ENCODE measurements around the gene PTGIS.

Gene PTGIS

GRCh38 chr20:49475292-49476015 lies 92.5 kb downstream of the PTGIS start:
- no peak for DNase-seq (ENCODE audit: low read depth)
- H3K4me3 ChIP-seq (ENCODE audit: low read length): no peak overlapping the region
- TF ChIP-seq, protein P1, sequence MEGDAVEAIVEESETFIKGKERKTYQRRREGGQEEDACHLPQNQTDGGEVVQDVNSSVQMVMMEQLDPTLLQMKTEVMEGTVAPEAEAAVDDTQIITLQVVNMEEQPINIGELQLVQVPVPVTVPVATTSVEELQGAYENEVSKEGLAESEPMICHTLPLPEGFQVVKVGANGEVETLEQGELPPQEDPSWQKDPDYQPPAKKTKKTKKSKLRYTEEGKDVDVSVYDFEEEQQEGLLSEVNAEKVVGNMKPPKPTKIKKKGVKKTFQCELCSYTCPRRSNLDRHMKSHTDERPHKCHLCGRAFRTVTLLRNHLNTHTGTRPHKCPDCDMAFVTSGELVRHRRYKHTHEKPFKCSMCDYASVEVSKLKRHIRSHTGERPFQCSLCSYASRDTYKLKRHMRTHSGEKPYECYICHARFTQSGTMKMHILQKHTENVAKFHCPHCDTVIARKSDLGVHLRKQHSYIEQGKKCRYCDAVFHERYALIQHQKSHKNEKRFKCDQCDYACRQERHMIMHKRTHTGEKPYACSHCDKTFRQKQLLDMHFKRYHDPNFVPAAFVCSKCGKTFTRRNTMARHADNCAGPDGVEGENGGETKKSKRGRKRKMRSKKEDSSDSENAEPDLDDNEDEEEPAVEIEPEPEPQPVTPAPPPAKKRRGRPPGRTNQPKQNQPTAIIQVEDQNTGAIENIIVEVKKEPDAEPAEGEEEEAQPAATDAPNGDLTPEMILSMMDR (conservative IDR thresholded peaks at IDR 0.05; ENCODE audit: low read depth, low read length): no peak

GRCh38 chr20:49471397-49471796 lies 96.5 kb downstream of the PTGIS start:
- TF ChIP-seq, protein P1 (conservative IDR thresholded peaks at IDR 0.05; ENCODE audit: low read depth, low read length): no peak
- no peak overlapping the region for H3K4me3 ChIP-seq (ENCODE audit: low read length)
- no peak for DNase-seq (ENCODE audit: low read depth)

DNA sequence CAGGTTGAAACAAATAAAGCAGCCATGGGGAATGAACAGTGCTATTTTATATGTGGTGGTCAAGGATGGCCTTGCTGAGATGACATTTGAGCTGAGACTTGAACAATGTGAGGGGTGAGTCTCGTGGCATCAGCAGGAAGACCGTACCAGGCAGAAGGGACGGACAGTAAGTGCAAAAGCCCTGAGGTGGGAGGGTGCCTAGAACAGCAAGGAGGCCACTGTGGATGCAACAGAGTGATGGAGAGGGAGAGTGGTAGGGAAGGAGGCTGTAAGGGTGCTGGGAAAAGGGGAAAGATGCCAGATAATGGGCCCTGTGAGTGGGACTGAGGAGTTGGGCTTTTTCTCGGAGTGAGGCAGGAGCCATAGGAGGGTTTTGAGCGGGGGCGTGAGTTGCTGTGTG lies 97.0 kb downstream of the PTGIS start:
- H3K4me3 ChIP-seq (ENCODE audit: low read length): no peak overlapping the region
- DNase-seq (ENCODE audit: low read depth): no peak
- TF ChIP-seq, protein P1 (conservative IDR thresholded peaks at IDR 0.05; ENCODE audit: low read depth, low read length): no peak

GRCh38 chr20:49469060-49469459 lies 98.9 kb downstream of the PTGIS start:
- H3K4me3 ChIP-seq (ENCODE audit: low read length): no peak overlapping the region
- TF ChIP-seq, protein P1 (conservative IDR thresholded peaks at IDR 0.05; ENCODE audit: low read depth, low read length): no peak
- DNase-seq (ENCODE audit: low read depth): no peak

- no peak overlapping the region for H3K4me3 ChIP-seq (ENCODE audit: low read length)
- no peak for DNase-seq (ENCODE audit: low read depth)
- TF ChIP-seq, protein P1 (conservative IDR thresholded peaks at IDR 0.05; ENCODE audit: low read depth, low read length): no peak
Measured at GRCh38 chr20:49468412-49468811, 99.5 kb downstream of the PTGIS start.

GRCh38 chr20:49466114-49466912 lies 101.6 kb downstream of the PTGIS start:
- no peak for DNase-seq (ENCODE audit: low read depth)
- TF ChIP-seq, protein P1 (conservative IDR thresholded peaks at IDR 0.05; ENCODE audit: low read depth, low read length): no peak
- H3K4me3 ChIP-seq (ENCODE audit: low read length): no peak overlapping the region
